H1 (cell line): Measurements from ENCODE around the gene APOL6. TPM values are rescaled to one million over a fixed set of nuclear protein-coding genes. Genes with fewer than 3 reads are reported as not detected.

Experiments used
- CTCF ChIA-PET: fragments of 300-600 bp; sonication (Branson Sonifier 250); formaldehyde crosslinking; loops from one replicate; lab custom pipeline; 2021; ENCODE audit not compliant: partially characterized antibody; lab: Charles Lee
- POLR2A ChIA-PET: fragments of 300-600 bp; sonication (Branson Sonifier 250); formaldehyde crosslinking; loops from one replicate; lab custom pipeline; 2021; ENCODE audit warnings: inconsistent platforms; ENCODE audit not compliant: partially characterized antibody; lab: Charles Lee
- DNase-seq, 2 experiments: peaks; one replicate each; pipeline versions ENCODE4 v3.0.0 to v3.0.0-alpha.2; 2010 to 2022; ENCODE audit warnings: low spot score in 2 of 2, low read depth in 1 of 2, mixed read lengths in 1 of 2
- FAIRE-seq: peaks from 2 replicates; lab custom pipeline; 2011; peaks lifted over from hg19 to GRCh38; lab: Jason Lieb, UNC
- H2AFZ ChIP-seq: 2 replicates; pipeline ENCODE4 v1.8.1; 2012; ENCODE audit warnings: low read length, inconsistent platforms
- H2AK5ac ChIP-seq: 2 replicates; pipeline ENCODE4 v1.6.1; 2013; ENCODE audit warnings: low read depth, low read length
- H2BK120ac ChIP-seq: replicated peaks from 2 replicates; pipeline ENCODE3; 2013; ENCODE audit warnings: low read depth, low read length, inconsistent platforms
- H2BK12ac ChIP-seq: 2 replicates; pipeline ENCODE4 v1.6.1; 2013; ENCODE audit warnings: low read depth, low read length
- H2BK15ac ChIP-seq: 2 replicates; pipeline ENCODE4 v1.6.1; 2013; ENCODE audit warnings: low read length
- H2BK20ac ChIP-seq: 2 replicates; pipeline ENCODE4 v1.6.1; 2013; ENCODE audit warnings: low read length
- H2BK5ac ChIP-seq: 2 replicates; pipeline ENCODE4 v1.6.1; 2013; ENCODE audit warnings: low read depth, low read length
- H3K14ac ChIP-seq: 2 replicates; pipeline ENCODE4 v1.6.1; 2013; ENCODE audit warnings: inconsistent platforms; ENCODE audit not compliant: insufficient read length
- H3K18ac ChIP-seq: 2 replicates; pipeline ENCODE4 v1.6.1; 2013; ENCODE audit warnings: low read length; ENCODE audit errors: extremely low read depth
- H3K23ac ChIP-seq: 2 replicates; pipeline ENCODE4 v1.6.1; 2013; ENCODE audit warnings: inconsistent platforms; ENCODE audit not compliant: insufficient read length
- H3K23me2 ChIP-seq: 2 replicates; pipeline ENCODE4 v1.6.1; 2013; ENCODE audit warnings: low read depth, low read length
- H3K27ac ChIP-seq: 2 replicates; pipeline ENCODE4 v1.6.1; 2011; ENCODE audit warnings: low read depth, low read length, inconsistent platforms
- H3K27me3 ChIP-seq, 4 experiments: replicated peaks in 1 of 4; 1 replicate in 1 of 4; 2 replicates in 3 of 4; pipeline versions ENCODE4 v1.6.1 to v1.8.1; 2011 to 2013; ENCODE audit warnings: low read length in 3 of 4, mild to moderate bottlenecking in 3 of 4, inconsistent platforms in 2 of 4, mixed read lengths in 2 of 4, moderate library complexity in 1 of 4; ENCODE audit not compliant: control insufficient read depth in 3 of 4, insufficient read depth in 3 of 4; ENCODE audit errors: extremely low read depth in 1 of 4
- H3K36me3 ChIP-seq, 4 experiments: 2 replicates each; pipeline versions ENCODE4 v1.6.1 to v1.8.1; 2011 to 2013; ENCODE audit warnings: mild to moderate bottlenecking in 4 of 4, low read length in 3 of 4, moderate library complexity in 2 of 4, control low read depth in 1 of 4, inconsistent platforms in 1 of 4; ENCODE audit not compliant: insufficient read depth in 4 of 4, control insufficient read depth in 2 of 4
- H3K4ac ChIP-seq: replicated peaks from 2 replicates; pipeline ENCODE3; 2013; ENCODE audit warnings: low read length, low read depth, mixed read lengths, inconsistent platforms; ENCODE audit not compliant: insufficient read length
- H3K4me1 ChIP-seq, 4 experiments: replicated peaks in 1 of 4; 1 replicate in 1 of 4; 2 replicates in 3 of 4; pipeline versions ENCODE4 v1.6.1 to v1.8.1; 2011 to 2013; ENCODE audit warnings: low read length in 3 of 4, inconsistent platforms in 2 of 4, mixed read lengths in 1 of 4; ENCODE audit not compliant: insufficient read depth in 4 of 4, control insufficient read depth in 3 of 4
- H3K4me2 ChIP-seq, 2 experiments: 2 replicates each; pipeline versions ENCODE4 v1.6.1 to v1.8.1; 2011 to 2013; ENCODE audit warnings: low read depth in 2 of 2, low read length in 2 of 2, control low read depth in 1 of 2, inconsistent platforms in 1 of 2, mild to moderate bottlenecking in 1 of 2; ENCODE audit not compliant: insufficient read depth in 1 of 2
- H3K4me3 ChIP-seq, 4 experiments: fragments of 200-600, 300-600 bp in 1 of 4; sonication (generic), shearing (Covaris generic), sonication (Bioruptor Twin) in 1 of 4; 2 replicates each; pipeline versions ENCODE4 v1.5.1 to v1.8.1; 2011 to 2016; ENCODE audit warnings: low read length in 4 of 4, low read depth in 3 of 4, control low read depth in 2 of 4, inconsistent platforms in 2 of 4, mild to moderate bottlenecking in 2 of 4, mixed read lengths in 1 of 4, moderate library complexity in 1 of 4; ENCODE audit not compliant: insufficient read depth in 2 of 4; ENCODE audit errors: extremely low read depth in 1 of 4
- H3K56ac ChIP-seq: replicated peaks from 2 replicates; pipeline ENCODE3; 2013; ENCODE audit warnings: low read depth, mild to moderate bottlenecking, mixed read lengths, low read length, inconsistent platforms; ENCODE audit not compliant: insufficient read length
- H3K79me1 ChIP-seq: 2 replicates; pipeline ENCODE4 v1.6.1; 2013; ENCODE audit warnings: low read depth, low read length, control low read depth
- H3K79me2 ChIP-seq, 2 experiments: 2 replicates each; pipeline versions ENCODE4 v1.6.1 to v1.8.1; 2012 to 2013; ENCODE audit warnings: low read length in 2 of 2, mild to moderate bottlenecking in 2 of 2, inconsistent platforms in 1 of 2; ENCODE audit not compliant: insufficient read depth in 2 of 2, control insufficient read depth in 1 of 2
- H3K9ac ChIP-seq, 4 experiments: replicated peaks in 1 of 4; 1 replicate in 1 of 4; 2 replicates in 3 of 4; pipeline versions ENCODE4 v1.6.1 to v1.8.1; 2011 to 2013; ENCODE audit warnings: low read depth in 3 of 4, low read length in 3 of 4, control low read depth in 2 of 4, mild to moderate bottlenecking in 2 of 4, moderate library complexity in 2 of 4, inconsistent platforms in 1 of 4; ENCODE audit errors: extremely low read depth in 1 of 4
- H3K9me3 ChIP-seq, 2 experiments: 2 replicates each; pipeline versions ENCODE4 v1.6.1 to v1.8.1; 2012 to 2013; ENCODE audit warnings: mild to moderate bottlenecking in 2 of 2, moderate library complexity in 2 of 2, control low read depth in 1 of 2, inconsistent platforms in 1 of 2, low read depth in 1 of 2, low read length in 1 of 2, mixed read lengths in 1 of 2; ENCODE audit not compliant: insufficient read depth in 2 of 2
- H4K20me1 ChIP-seq, 2 experiments: replicated peaks in 1 of 2; 2 replicates each; pipeline versions ENCODE3 to v1.8.1; 2011 to 2013; ENCODE audit warnings: inconsistent platforms in 2 of 2, low read length in 2 of 2, mild to moderate bottlenecking in 1 of 2; ENCODE audit not compliant: insufficient read depth in 2 of 2, control insufficient read depth in 1 of 2
- H4K5ac ChIP-seq: 2 replicates; pipeline ENCODE4 v1.6.1; 2013; ENCODE audit warnings: low read length, low read depth, mixed read lengths, inconsistent platforms; ENCODE audit not compliant: insufficient read length
- H4K8ac ChIP-seq: 2 replicates; pipeline ENCODE4 v1.8.0; 2013; ENCODE audit warnings: mild to moderate bottlenecking, moderate library complexity, low read length, inconsistent platforms; ENCODE audit not compliant: insufficient read depth; ENCODE audit errors: extremely low read depth
- H4K91ac ChIP-seq: replicated peaks from 2 replicates; pipeline ENCODE3; 2013; ENCODE audit warnings: low read length, mixed read lengths, inconsistent platforms; ENCODE audit not compliant: insufficient read length
- EGR1 ChIP-seq: IDR thresholded peaks from 2 replicates; pipeline ENCODE4 v1.6.1; 2011; ENCODE audit warnings: low read depth, low read length, borderline replicate concordance
- EP300 ChIP-seq, 2 experiments: IDR thresholded peaks; 1 replicate in 1 of 2; 2 replicates in 1 of 2; pipeline ENCODE4 v1.6.1; 2011 to 2012; ENCODE audit warnings: low read depth in 2 of 2, low read length in 2 of 2, mild to moderate bottlenecking in 2 of 2, borderline replicate concordance in 1 of 2, inconsistent platforms in 1 of 2, moderate library complexity in 1 of 2
- HDAC2 ChIP-seq, 2 experiments: fragments of 300-600 bp in 1 of 2; sonication (generic) in 1 of 2; IDR thresholded peaks; 2 replicates each; pipeline ENCODE4 v1.6.1; 2011 to 2012; ENCODE audit warnings: low read depth in 2 of 2, low read length in 2 of 2, mild to moderate bottlenecking in 2 of 2, moderate library complexity in 2 of 2, borderline replicate concordance in 1 of 2, inconsistent platforms in 1 of 2
- KDM1A ChIP-seq: fragments of 200-600, 300-600 bp; sonication (generic); IDR thresholded peaks from 2 replicates; pipeline ENCODE4 v1.7.1; 2016; ENCODE audit warnings: mild to moderate bottlenecking, low read length, borderline replicate concordance
- MAFK ChIP-seq: IDR thresholded peaks from 2 replicates; pipeline ENCODE4 v1.6.1; 2012; ENCODE audit warnings: low read depth, mild to moderate bottlenecking, improper control_type of control experiment, low read length
- POLR2A ChIP-seq, 2 experiments: IDR thresholded peaks; 1 replicate in 1 of 2; 2 replicates in 1 of 2; pipeline ENCODE4 v1.6.1; 2011; ENCODE audit warnings: low read depth in 2 of 2, low read length in 2 of 2, mild to moderate bottlenecking in 2 of 2; ENCODE audit errors: control extremely low read depth in 1 of 2
- POLR2AphosphoS5 ChIP-seq: IDR thresholded peaks from 2 replicates; pipeline ENCODE4 v1.6.1; 2011; ENCODE audit warnings: low read depth, low read length
- RNF2 ChIP-seq: fragments of 200-900, 300-1000 bp; sonication (generic); IDR thresholded peaks from 2 replicates; pipeline ENCODE4 v1.7.1; 2016; ENCODE audit warnings: borderline replicate concordance, low read depth, mild to moderate bottlenecking, antibody characterized with exemption, low read length; ENCODE audit not compliant: poor library complexity, severe bottlenecking; ENCODE audit errors: missing control alignments
- SAP30 ChIP-seq: fragments of 300-600 bp; sonication (generic); IDR thresholded peaks from 2 replicates; pipeline ENCODE4 v1.7.1; 2012; ENCODE audit warnings: low read length, moderate library complexity, mild to moderate bottlenecking, inconsistent platforms; ENCODE audit not compliant: insufficient read depth, insufficient replicate concordance
- SP1 ChIP-seq: IDR thresholded peaks from 2 replicates; pipeline ENCODE4 v1.6.1; 2011; ENCODE audit warnings: low read depth, low read length
- TCF12 ChIP-seq: IDR thresholded peaks from 2 replicates; pipeline ENCODE4 v1.6.1; 2011; ENCODE audit warnings: low read depth, mild to moderate bottlenecking, low read length
- TEAD4 ChIP-seq: IDR thresholded peaks from 2 replicates; pipeline ENCODE4 v1.6.1; 2012; ENCODE audit warnings: low read depth, low read length, inconsistent platforms, mixed read lengths
- YY1 ChIP-seq: IDR thresholded peaks from 2 replicates; pipeline ENCODE4 v1.6.1; 2011; ENCODE audit warnings: low read depth, mild to moderate bottlenecking, low read length
- WGBS, 2 experiments: shearing (Covaris generic) in 1 of 2; methylation state at CpG; one replicate each; pipeline versions ENCODE4 v1.1.6 to v1.1.7; 2013 to 2015; ENCODE audit warnings: low lambda C conversion rate in 2 of 2, mixed read lengths in 2 of 2, inconsistent platforms in 1 of 2, low coverage in 1 of 2, missing lambda C conversion rate in 1 of 2; ENCODE audit not compliant: insufficient replicate concordance in 2 of 2, insufficient coverage in 1 of 2, insufficient read length in 1 of 2; ENCODE audit errors: extremely low coverage in 1 of 2, missing lambda C conversion rate in 1 of 2; 5-methylcytosine and 5-hydroxymethylcytosine counted together
- polyA plus RNA-seq, 7 experiments: library from polyadenylated mRNA; depleted of rRNA in 3 of 7; stranded (reverse) in 5 of 7; unstranded in 2 of 7; fragments of >200 nt in 5 of 7; fragments of 200-250 nt in 2 of 7; gene quantifications; 1 replicate in 5 of 7; 2 replicates in 1 of 7; 4 replicates in 1 of 7; pipeline versions ENCODE4 v1.2.1 to v1.2.3, GENCODE V29; 2011 to 2013; ENCODE audit warnings: missing spikeins in 2 of 7, mixed read lengths in 2 of 7
- total RNA-seq: library from RNA; stranded (reverse); fragmentation: NEBNext Ultra II Directional; extraction: Animal tissue kit (Norgen Biotek cat#: 25700); gene quantifications from 2 replicates; pipeline ENCODE4 v1.2.1, GENCODE V29; 2021
- TF ChIP-seq, protein P1 (sequence below): IDR thresholded peaks from 2 replicates; pipeline ENCODE4 v1.6.1; 2011; ENCODE audit warnings: low read depth, mild to moderate bottlenecking, low read length; ENCODE audit not compliant: insufficient read depth

Gene APOL6
- total and polyA plus RNA-seq, 2 of the 8 experiments (the other 6 are each of a cell fraction or from before 2014, with no cell fraction given), result 0.06 to 0.13 TPM

DNA sequence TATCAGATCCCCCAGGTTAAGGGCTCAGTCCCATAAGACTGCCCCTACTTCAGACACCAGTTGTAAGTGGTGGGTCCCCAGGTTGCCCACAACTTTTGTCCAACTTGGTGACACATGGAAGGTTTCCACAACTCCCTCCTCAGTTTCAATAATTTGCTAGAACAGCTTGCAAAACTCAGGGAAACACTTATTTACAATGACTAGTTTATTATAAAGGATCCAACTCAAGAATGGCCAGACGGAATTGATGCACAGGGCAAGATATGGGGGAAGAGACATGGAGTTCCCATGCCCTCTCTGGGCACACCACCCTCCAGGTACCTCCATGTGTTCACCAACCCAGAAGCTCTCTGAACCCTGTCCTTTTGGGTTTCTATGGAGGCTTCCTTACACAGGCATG is 5.6 kb downstream of the APOL6 start:
- no peak overlapping the region for H3K14ac ChIP-seq
- no peak overlapping the region for H3K4ac ChIP-seq
- no peak overlapping the region for H4K8ac ChIP-seq
- no peak overlapping the region for H2BK12ac ChIP-seq
- H3K9me3 ChIP-seq, result 0 out of 4 replicates have a peak, but pooled peaks cover 0 to 5% of the 10 kb centered on the region in 2 experiments
- ChIA-PET POLR2A (no interaction called here), CTCF (no interaction called here)
- H2AFZ ChIP-seq, result no peak overlapping the region
- no peak overlapping the region for H2BK120ac ChIP-seq
- H2BK5ac ChIP-seq, result no peak overlapping the region
- no peaks in the 10 kb centered on the region for H3K23me2 ChIP-seq
- H4K91ac ChIP-seq, result no peak overlapping the region
- no peak overlapping the region for H3K4me2 ChIP-seq
- H3K27me3 ChIP-seq, result no peaks in the 10 kb centered on the region
- no peak overlapping the region for H2BK15ac ChIP-seq
- no peak overlapping the region for H3K27ac ChIP-seq
- H4K5ac ChIP-seq, result no peak overlapping the region
- H3K79me2 ChIP-seq, result no peaks in the 10 kb centered on the region
- H3K79me1 ChIP-seq, result no peaks in the 10 kb centered on the region
- H3K4me1 ChIP-seq, result no peaks in the 10 kb centered on the region; a peak in 1 of 7 replicates
- H3K4me3 ChIP-seq, result no peak overlapping the region
- H2AK5ac ChIP-seq, result no peak overlapping the region
- H2BK20ac ChIP-seq, result no peak overlapping the region
- WGBS, 2 experiments, result 100% methylated on average over 1 of the region's 1 CpG; no CpG with 5 or more reads in 1 of the 2 experiments
- H3K36me3 ChIP-seq, result no peaks in the 10 kb centered on the region
- H3K18ac ChIP-seq, result no peak overlapping the region
- DNase-seq (peak in 1 of 2 experiments; percentile 13), FAIRE-seq (no peak)
- no peaks in the 10 kb centered on the region for H4K20me1 ChIP-seq
- H3K23ac ChIP-seq, result no peak overlapping the region
- no peak overlapping the region for H3K56ac ChIP-seq
- H3K9ac ChIP-seq, result no peak overlapping the region
- TF ChIP-seq EP300 (IDR thresholded peaks at IDR 0.05; ENCODE audit: borderline replicate concordance in 1 of 2, low read depth in 2 of 2, low read length in 2 of 2), result no peak
- TF ChIP-seq POLR2A (IDR thresholded peaks at IDR 0.05; ENCODE audit: control extremely low read depth in 1 of 2, low read depth in 2 of 2, low read length in 2 of 2), result no peak
- no peak for TF ChIP-seq EGR1
- TF ChIP-seq SAP30, result no peak
- no peak for TF ChIP-seq HDAC2 (IDR thresholded peaks at IDR 0.05; ENCODE audit: borderline replicate concordance in 1 of 2, low read depth in 2 of 2, low read length in 2 of 2)
- TF ChIP-seq TEAD4, result no peak
- TF ChIP-seq POLR2AphosphoS5, result no peak
- TF ChIP-seq, protein P1, sequence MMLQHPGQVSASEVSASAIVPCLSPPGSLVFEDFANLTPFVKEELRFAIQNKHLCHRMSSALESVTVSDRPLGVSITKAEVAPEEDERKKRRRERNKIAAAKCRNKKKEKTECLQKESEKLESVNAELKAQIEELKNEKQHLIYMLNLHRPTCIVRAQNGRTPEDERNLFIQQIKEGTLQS, result no peak
- TF ChIP-seq YY1, result no peak
- no peak for TF ChIP-seq MAFK
- TF ChIP-seq SP1, result no peak
- TF ChIP-seq TCF12, result no peak
- TF ChIP-seq RNF2, result no peak
- no peak for TF ChIP-seq KDM1A
